HCT116 (cell line): ENCODE measurements around the gene GJC3. TPM values are rescaled to one million over a fixed set of nuclear protein-coding genes. Genes with fewer than 3 reads are reported as not detected.

Source experiments
- ATAC-seq: fragments of 200-7000 bp; cut with Tn5 transposase; 2 replicates; pipeline ENCODE4 v1.9.1; 2020; ENCODE audit warnings: mild to moderate bottlenecking, moderate library complexity
- BruUV-seq: library from RNA; stranded (reverse); fragments of 400-500 nt; replicated peaks from 2 replicates; lab custom pipeline; 2021; lab: Mats Ljungman, UMichigan
- CTCF ChIA-PET: fragments of 300-600 bp; sonication (Branson Sonifier 250); formaldehyde crosslinking; loops from one replicate; lab custom pipeline; 2021; ENCODE audit warnings: antibody characterized with exemption; lab: Charles Lee
- POLR2A ChIA-PET: fragments of 300-600, 350-600 bp; sonication (Branson Sonifier 250); formaldehyde crosslinking; loops from one replicate; lab custom pipeline; 2021; ENCODE audit warnings: antibody characterized with exemption; lab: Charles Lee
- RAD21 ChIA-PET, 2 experiments: fragments of 300-600 bp; sonication (Branson Sonifier 250); formaldehyde crosslinking; loops; one replicate each; lab custom pipeline; 2023; ENCODE audit warnings: low total read pairs in 2 of 2; ENCODE audit not compliant: uncharacterized antibody in 2 of 2, unreplicated experiment in 2 of 2, low non-redundant PET in 1 of 2; lab: Charles Lee
- DNase-seq: peaks from one replicate; pipeline ENCODE4 v3.0.0-alpha.2; 2010; ENCODE audit warnings: low read depth, low spot score
- H2AFZ ChIP-seq: fragments of 200-600 bp; shearing (Covaris generic), sonication (generic); 2 replicates; pipeline ENCODE4 v1.6.1; 2017; ENCODE audit warnings: low read depth, mixed run types, mixed read lengths, antibody characterized with exemption, low read length; ENCODE audit not compliant: poor library complexity, severe bottlenecking
- H3K27ac ChIP-seq: 2 replicates; pipeline ENCODE4 v1.5.1; 2012; ENCODE audit warnings: low read depth, low read length
- H3K27me3 ChIP-seq: fragments of 200-600 bp; sonication (generic); 2 replicates; pipeline ENCODE4 v1.6.1; 2016; ENCODE audit warnings: mixed run types, low read length, mixed read lengths; ENCODE audit not compliant: insufficient read depth
- H3K36me3 ChIP-seq, 2 experiments: fragments of 200-500 bp in 1 of 2; fragments of 200-600 bp in 1 of 2; sonication (Bioruptor generic) in 1 of 2; sonication (generic) in 1 of 2; 2 replicates each; pipeline versions ENCODE4 v1.5.1 to v1.6.1; 2014 to 2016; ENCODE audit warnings: low read length in 2 of 2, inconsistent platforms in 1 of 2, mixed read lengths in 1 of 2, mixed run types in 1 of 2; ENCODE audit not compliant: insufficient read depth in 2 of 2, control insufficient read depth in 1 of 2
- H3K4me1 ChIP-seq, 2 experiments: fragments of 200-600 bp in 1 of 2; sonication (generic) in 1 of 2; 2 replicates each; pipeline versions ENCODE4 v1.5.1 to v1.6.1; 2012 to 2017; ENCODE audit warnings: low read length in 2 of 2, inconsistent platforms in 1 of 2, mild to moderate bottlenecking in 1 of 2, mixed read lengths in 1 of 2, mixed run types in 1 of 2, moderate library complexity in 1 of 2; ENCODE audit not compliant: insufficient read depth in 2 of 2, control insufficient read depth in 1 of 2
- H3K4me2 ChIP-seq: fragments of 200-600 bp; sonication (generic); 2 replicates; pipeline ENCODE4 v1.6.1; 2017; ENCODE audit warnings: mixed run types, low read length, mixed read lengths
- H3K4me3 ChIP-seq, 2 experiments: fragments of 200-600 bp in 1 of 2; sonication (generic) in 1 of 2; replicated peaks in 1 of 2; 2 replicates each; pipeline ENCODE4 v1.5.1; 2011 to 2016; ENCODE audit warnings: low read length in 2 of 2, control low read depth in 1 of 2, low read depth in 1 of 2, mild to moderate bottlenecking in 1 of 2, mixed read lengths in 1 of 2, mixed run types in 1 of 2
- H3K79me2 ChIP-seq: fragments of 200-600 bp; sonication (generic); 2 replicates; pipeline ENCODE4 v1.6.1; 2017; ENCODE audit warnings: mild to moderate bottlenecking, mixed run types, low read length, moderate library complexity, mixed read lengths; ENCODE audit not compliant: insufficient read depth
- H3K9ac ChIP-seq: fragments of 200-600 bp; sonication (generic); 2 replicates; pipeline ENCODE4 v1.6.1; 2016; ENCODE audit warnings: low read length, mixed read lengths
- H3K9me2 ChIP-seq: fragments of 200-600 bp; sonication (generic), shearing (Covaris generic); 2 replicates; pipeline ENCODE4 v1.6.1; 2017; ENCODE audit warnings: mixed run types, mild to moderate bottlenecking, moderate library complexity; ENCODE audit not compliant: insufficient read depth
- H3K9me3 ChIP-seq, 2 experiments: fragments of 200-500 bp in 1 of 2; fragments of 200-600 bp in 1 of 2; sonication (Bioruptor generic) in 1 of 2; sonication (generic) in 1 of 2; 2 replicates each; pipeline ENCODE4 v1.6.1; 2014 to 2017; ENCODE audit warnings: low read length in 2 of 2, mixed read lengths in 2 of 2, inconsistent platforms in 1 of 2, low read depth in 1 of 2, mild to moderate bottlenecking in 1 of 2, mixed run types in 1 of 2, moderate library complexity in 1 of 2; ENCODE audit not compliant: control insufficient read depth in 1 of 2, insufficient read depth in 1 of 2
- H4K20me1 ChIP-seq: fragments of 200-600 bp; sonication (generic), shearing (Covaris generic); 2 replicates; pipeline ENCODE4 v1.6.1; 2017; ENCODE audit warnings: mixed run types, mild to moderate bottlenecking, moderate library complexity; ENCODE audit not compliant: insufficient read depth
- CEBPB ChIP-seq: IDR thresholded peaks from 2 replicates; pipeline ENCODE4 v1.6.1; 2012; ENCODE audit warnings: low read depth
- EGR1 ChIP-seq: IDR thresholded peaks from 2 replicates; pipeline ENCODE4 v1.6.1; 2012; ENCODE audit warnings: low read depth
- ELF1 ChIP-seq: IDR thresholded peaks from 2 replicates; pipeline ENCODE4 v1.6.1; 2012; ENCODE audit warnings: low read depth, borderline replicate concordance
- EZH2phosphoT487 ChIP-seq: fragments of 200-600 bp; IDR thresholded peaks from 2 replicates; pipeline ENCODE4 v1.6.1; 2018; ENCODE audit warnings: antibody characterized with exemption, borderline replicate concordance
- JUND ChIP-seq: IDR thresholded peaks from 2 replicates; pipeline ENCODE4 v1.6.1; 2012
- MAX ChIP-seq: IDR thresholded peaks from 2 replicates; pipeline ENCODE4 v1.6.1; 2012
- POLR2A ChIP-seq: IDR thresholded peaks from 2 replicates; pipeline ENCODE4 v1.7.0; 2011; ENCODE audit warnings: borderline replicate concordance; ENCODE audit not compliant: insufficient read depth, insufficient read length; ENCODE audit errors: extremely low read depth
- RAD21 ChIP-seq: IDR thresholded peaks from 2 replicates; pipeline ENCODE4 v1.6.1; 2012; ENCODE audit warnings: low read depth, mild to moderate bottlenecking
- REST ChIP-seq: IDR thresholded peaks from 2 replicates; pipeline ENCODE4 v1.6.1; 2012; ENCODE audit warnings: low read depth
- SRF ChIP-seq: IDR thresholded peaks from 2 replicates; pipeline ENCODE4 v1.6.1; 2012; ENCODE audit warnings: low read depth
- TCF7L2 ChIP-seq: IDR thresholded peaks from 2 replicates; pipeline ENCODE4 v1.7.0; 2011; ENCODE audit warnings: borderline replicate concordance, inconsistent platforms; ENCODE audit not compliant: insufficient read depth, insufficient read length; ENCODE audit errors: extremely low read depth
- YY1 ChIP-seq: IDR thresholded peaks from 2 replicates; pipeline ENCODE4 v1.6.1; 2011; ENCODE audit warnings: low read length, low read depth, moderate library complexity, mild to moderate bottlenecking; ENCODE audit not compliant: insufficient replicate concordance; ENCODE audit errors: extremely low read depth
- ZBTB33 ChIP-seq: IDR thresholded peaks from 2 replicates; pipeline ENCODE4 v1.6.1; 2011; ENCODE audit warnings: mild to moderate bottlenecking, low read length, moderate library complexity; ENCODE audit not compliant: insufficient replicate concordance; ENCODE audit errors: extremely low read depth
- ZFX ChIP-seq: fragments of 450-650 bp; IDR thresholded peaks from 2 replicates; pipeline ENCODE4 v1.6.1; 2017
- intact Hi-C: fragments of 100-400 bp; cut with micrococcal nuclease; formaldehyde crosslinking; loops from 2 replicates; pipeline ENCODE4 v1.10.0; 2022
- total RNA-seq: library from RNA; stranded (reverse); gene quantifications from one replicate; pipeline ENCODE4 v1.2.1, GENCODE V29; 2021; ENCODE audit not compliant: unreplicated experiment

Gene GJC3
- total RNA-seq, 1 experiment from 2014 or later: 0.76 TPM

GRCh38 chr7:99920149-99920548 is 9.3 kb downstream of the GJC3 start:
- peak overlapping the region; percentile 83 for H3K9ac ChIP-seq
- H4K20me1 ChIP-seq: no peaks in the 10 kb centered on the region
- BruUV-seq: no TSS peak
- H3K79me2 ChIP-seq: peaks cover 54% of the 10 kb centered on the region
- no peaks in the 10 kb centered on the region for H3K9me2 ChIP-seq
- H3K9me3 ChIP-seq: no peaks in the 10 kb centered on the region
- H3K4me3 ChIP-seq: peak overlapping the region; percentile 60 to 86
- intact Hi-C loops: no loop called here
- ChIA-PET CTCF (interaction anchor here (0.9 to 2.6 kb wide), 5 partner anchors 9 to 395 kb away, joined by 3 to 17 read pairs (median 9); partner anchors contain the start of gene GJC3), RAD21 (interaction anchor here in 1 of 2 experiments (0.8 kb wide), 1 partner anchor 395 kb away, joined by 3 read pairs; no protein-coding TSS in a partner anchor), POLR2A (interaction anchor here (1.0 to 2.4 kb wide), 2 partner anchors 9 to 209 kb away, joined by 3 to 16 read pairs; partner anchors contain the start of gene GJC3)
- no peak for ATAC-seq
- H3K27me3 ChIP-seq: no peaks in the 10 kb centered on the region
- H3K4me1 ChIP-seq: peaks cover 9 to 16% of the 10 kb centered on the region in 2 experiments
- H3K27ac ChIP-seq: peak overlapping the region; percentile 90; the same call in 1 of the 2 replicates
- H3K4me2 ChIP-seq: peak overlapping the region; percentile 80
- TF ChIP-seq ZBTB33 (no peak), POLR2A (peak; percentile 3), SRF (peak; percentile 67; the same call in 1 of the 2 replicates)
- TF ChIP-seq, all 23 proteins: peak for 2
- no peak overlapping the region for H2AFZ ChIP-seq
- peaks cover 0 to 5% of the 10 kb centered on the region in 2 experiments; a peak in 1 of 4 replicates for H3K36me3 ChIP-seq
- no peak for DNase-seq

GRCh38 chr7:99919814-99920112 is 9.7 kb downstream of the GJC3 start:
- CTCF ChIA-PET: interaction anchor here (0.6 to 2.6 kb wide), 6 partner anchors 9 to 481 kb away, joined by 3 to 17 read pairs (median 7); partner anchors contain the start of gene GJC3
- peak overlapping the region; percentile 90 for H3K27ac ChIP-seq
- intact Hi-C loops: loop anchor here (10.0 kb wide), 1 partner anchor 395 kb away; no protein-coding TSS in a partner anchor
- H4K20me1 ChIP-seq: no peaks in the 10 kb centered on the region
- peak overlapping the region; percentile 80 for H3K4me2 ChIP-seq
- no peak for DNase-seq
- RAD21 ChIA-PET: interaction anchor here in 1 of 2 experiments (0.8 kb wide), 1 partner anchor 394 kb away, joined by 3 read pairs; no protein-coding TSS in a partner anchor
- TSS peak; percentile 88 for BruUV-seq
- peak overlapping the region; percentile 83 for H3K9ac ChIP-seq
- H3K79me2 ChIP-seq: peaks cover 56% of the 10 kb centered on the region
- peak overlapping the region; percentile 60 to 86 for H3K4me3 ChIP-seq
- H3K9me2 ChIP-seq: no peaks in the 10 kb centered on the region
- H2AFZ ChIP-seq: no peak overlapping the region
- peak; percentile 46 for ATAC-seq
- POLR2A ChIA-PET: interaction anchor here (0.9 to 2.4 kb wide), 4 partner anchors 9 to 209 kb away, joined by 3 to 16 read pairs (median 3); partner anchors contain the start of gene GJC3
- H3K27me3 ChIP-seq: no peaks in the 10 kb centered on the region
- H3K36me3 ChIP-seq: peaks cover 0 to 5% of the 10 kb centered on the region in 2 experiments; a peak in 1 of 4 replicates
- H3K4me1 ChIP-seq: peaks cover 9 to 16% of the 10 kb centered on the region in 2 experiments
- no peaks in the 10 kb centered on the region for H3K9me3 ChIP-seq
- no peak for TF ChIP-seq CEBPB
- no peak for TF ChIP-seq MAX
- TF ChIP-seq EZH2phosphoT487: no peak
- TF ChIP-seq REST: no peak
- TF ChIP-seq RAD21: no peak
- TF ChIP-seq JUND: no peak
- TF ChIP-seq POLR2A: no peak
- no peak for TF ChIP-seq EGR1
- TF ChIP-seq TCF7L2: no peak
- no peak for TF ChIP-seq ELF1
- TF ChIP-seq ZFX: no peak; the same call in 1 of the 2 replicates
- no peak for TF ChIP-seq YY1
- no peak for TF ChIP-seq SRF
